Activated CD4-positive, alpha-beta memory T cell treated with anti-CD3 and anti-CD28 coated beads for 36 hours (primary cell): ENCODE results near the gene ABCC1. TPM values are rescaled to one million over a fixed set of nuclear protein-coding genes. Genes with fewer than 3 reads are reported as not detected.

ENCODE experiments used
- CTCF ChIA-PET: fragments of 350-600 bp; sonication (Branson Sonifier 250); formaldehyde crosslinking; loops from one replicate; lab custom pipeline; 2021; ENCODE audit warnings: antibody characterized with exemption, inconsistent platforms; lab: Charles Lee
- POLR2A ChIA-PET: fragments of 350-600 bp; sonication (Branson Sonifier 250); formaldehyde crosslinking; loops from one replicate; lab custom pipeline; 2021; ENCODE audit warnings: antibody characterized with exemption; lab: Charles Lee
- DNase-seq: peaks from one replicate; pipeline ENCODE4 v3.0.0-alpha.2; 2020
- H3K27ac Mint-ChIP-seq: one replicate; pipeline ENCODE4 v1.8.0; 2021; ENCODE audit warnings: mixed read lengths
- H3K27me3 Mint-ChIP-seq: one replicate; pipeline ENCODE4 v1.8.0; 2021; ENCODE audit warnings: mixed read lengths
- H3K36me3 Mint-ChIP-seq: one replicate; pipeline ENCODE4 v1.8.0; 2021; ENCODE audit warnings: mixed read lengths
- H3K4me1 Mint-ChIP-seq: one replicate; pipeline ENCODE4 v1.8.0; 2021; ENCODE audit warnings: low read depth, mixed read lengths
- H3K4me3 Mint-ChIP-seq: one replicate; pipeline ENCODE4 v1.8.0; 2021; ENCODE audit warnings: mild to moderate bottlenecking, mixed read lengths
- H3K9me3 Mint-ChIP-seq: one replicate; pipeline ENCODE4 v1.8.0; 2021; ENCODE audit warnings: mixed read lengths
- intact Hi-C: fragments of 100-400 bp; cut with micrococcal nuclease; formaldehyde crosslinking; loops from one replicate; pipeline ENCODE4 v1.15.1; 2023
- total RNA-seq, 2 experiments: library from RNA; stranded (reverse); gene quantifications; one replicate each; pipeline ENCODE4 v1.2.3, GENCODE V29; 2021

The ABCC1 gene
- total RNA-seq, 2 experiments from 2014 or later: 49.1 to 50.3 TPM

GRCh38 chr16:16045879-16046278 is 96.5 kb downstream of the ABCC1 start:
- H3K9me3 Mint-ChIP-seq: no peaks in the 10 kb centered on the region
- no peaks in the 10 kb centered on the region for H3K27me3 Mint-ChIP-seq
- peaks cover 47% of the 10 kb centered on the region for H3K36me3 Mint-ChIP-seq
- intact Hi-C loops: loop anchor here (10.0 kb wide), 1 partner anchor 79 kb away; no protein-coding TSS in a partner anchor
- CTCF ChIA-PET: interaction anchor here (0.7 to 1.6 kb wide), 9 partner anchors 8 to 273 kb away, joined by 3 to 6 read pairs (median 3); partner anchors contain the start of gene CEP20
- peak overlapping the region; percentile 59 for H3K27ac Mint-ChIP-seq
- no peak overlapping the region for H3K4me3 Mint-ChIP-seq
- peak; percentile 35 for DNase-seq
- H3K4me1 Mint-ChIP-seq: peaks cover 12% of the 10 kb centered on the region
- POLR2A ChIA-PET: no interaction called here

- CTCF ChIA-PET: no interaction called here
Measured at GRCh38 chr16:16047761-16048160, 98.3 kb downstream of the ABCC1 start.

GRCh38 chr16:16048904-16049582 is 99.6 kb downstream of the ABCC1 start:
- Mint-ChIP-seq H3K27ac (no peak overlapping the region), H3K36me3 (peaks cover 39% of the 10 kb centered on the region)

More at GRCh38 chr16:16047761-16048160, 98.3 kb downstream of the ABCC1 start:
- Mint-ChIP-seq H3K4me1 (peaks cover 7% of the 10 kb centered on the region), H3K27me3 (no peaks in the 10 kb centered on the region), H3K4me3 (no peak overlapping the region), H3K36me3 (peaks cover 43% of the 10 kb centered on the region), H3K9me3 (no peaks in the 10 kb centered on the region), H3K27ac (no peak overlapping the region)
- no peak for DNase-seq
- intact Hi-C loops: loop anchor here (10.0 kb wide), 1 partner anchor 77 kb away; no protein-coding TSS in a partner anchor
- POLR2A ChIA-PET: no interaction called here

GRCh38 chr16:16050106-16050505 is 100.7 kb downstream of the ABCC1 start:
- DNase-seq: no peak
- intact Hi-C loops: no loop called here
- Mint-ChIP-seq H3K27me3 (no peaks in the 10 kb centered on the region), H3K36me3 (peaks cover 38% of the 10 kb centered on the region), H3K27ac (no peak overlapping the region), H3K4me1 (peaks cover 7% of the 10 kb centered on the region), H3K4me3 (no peak overlapping the region), H3K9me3 (no peaks in the 10 kb centered on the region)
- CTCF ChIA-PET: no interaction called here
- POLR2A ChIA-PET: interaction anchor here (0.6 kb wide), 2 partner anchors 58 to 286 kb away, joined by 3 read pairs; no protein-coding TSS in a partner anchor

More at GRCh38 chr16:16048904-16049582, 99.6 kb downstream of the ABCC1 start:
- no peak for DNase-seq
- Mint-ChIP-seq H3K9me3 (no peaks in the 10 kb centered on the region), H3K27me3 (no peaks in the 10 kb centered on the region), H3K4me1 (peaks cover 7% of the 10 kb centered on the region), H3K4me3 (no peak overlapping the region)
- POLR2A ChIA-PET: no interaction called here
- intact Hi-C loops: loop anchor here (10.0 kb wide), 1 partner anchor 76 kb away; no protein-coding TSS in a partner anchor
- CTCF ChIA-PET: interaction anchor here (0.6 kb wide), 2 partner anchors 24 to 261 kb away, joined by 3 read pairs; no protein-coding TSS in a partner anchor

- H3K36me3 Mint-ChIP-seq: peaks cover 35% of the 10 kb centered on the region
- no peaks in the 10 kb centered on the region for H3K4me1 Mint-ChIP-seq
- no peaks in the 10 kb centered on the region for H3K9me3 Mint-ChIP-seq
- no peak overlapping the region for H3K4me3 Mint-ChIP-seq
- ChIA-PET CTCF (no interaction called here), POLR2A (interaction anchor here (0.6 kb wide), 2 partner anchors 21 to 160 kb away, joined by 3 read pairs; no protein-coding TSS in a partner anchor)
- DNase-seq: no peak
- H3K27ac Mint-ChIP-seq: no peak overlapping the region
- intact Hi-C loops: no loop called here
- no peaks in the 10 kb centered on the region for H3K27me3 Mint-ChIP-seq
Measured at GRCh38 chr16:16051132-16051531, 101.7 kb downstream of the ABCC1 start.

- no peak for DNase-seq
- CTCF ChIA-PET: no interaction called here
- no peaks in the 10 kb centered on the region for H3K4me1 Mint-ChIP-seq
- POLR2A ChIA-PET: interaction anchor here (1.2 kb wide), 1 partner anchor 10 kb away, joined by 3 read pairs; no protein-coding TSS in a partner anchor
- H3K4me3 Mint-ChIP-seq: no peak overlapping the region
- intact Hi-C loops: no loop called here
- no peaks in the 10 kb centered on the region for H3K27me3 Mint-ChIP-seq
- no peak overlapping the region for H3K27ac Mint-ChIP-seq
- H3K36me3 Mint-ChIP-seq: peaks cover 37% of the 10 kb centered on the region
- no peaks in the 10 kb centered on the region for H3K9me3 Mint-ChIP-seq
Measured at GRCh38 chr16:16052916-16053315, 103.5 kb downstream of the ABCC1 start.

- H3K27me3 Mint-ChIP-seq: no peaks in the 10 kb centered on the region
- peaks cover 27% of the 10 kb centered on the region for H3K36me3 Mint-ChIP-seq
Measured at GRCh38 chr16:16057102-16057501, 107.7 kb downstream of the ABCC1 start.

GRCh38 chr16:16059160-16059559 is 109.7 kb downstream of the ABCC1 start:
- no peak overlapping the region for H3K27ac Mint-ChIP-seq
- H3K9me3 Mint-ChIP-seq: no peaks in the 10 kb centered on the region
- H3K4me1 Mint-ChIP-seq: peaks cover 24% of the 10 kb centered on the region
- no peak overlapping the region for H3K4me3 Mint-ChIP-seq
- ChIA-PET CTCF (no interaction called here), POLR2A (interaction anchor here (0.6 kb wide), 1 partner anchor 64 kb away, joined by 3 read pairs; no protein-coding TSS in a partner anchor)
- H3K27me3 Mint-ChIP-seq: no peaks in the 10 kb centered on the region
- intact Hi-C loops: no loop called here
- no peak for DNase-seq
- H3K36me3 Mint-ChIP-seq: peaks cover 23% of the 10 kb centered on the region

More at GRCh38 chr16:16057102-16057501, 107.7 kb downstream of the ABCC1 start:
- DNase-seq: no peak
- ChIA-PET CTCF (no interaction called here), POLR2A (no interaction called here)
- Mint-ChIP-seq H3K4me1 (peaks cover 19% of the 10 kb centered on the region), H3K9me3 (no peaks in the 10 kb centered on the region), H3K27ac (no peak overlapping the region), H3K4me3 (no peak overlapping the region)
- intact Hi-C loops: no loop called here

- no peak for DNase-seq
- H3K4me3 Mint-ChIP-seq: no peak overlapping the region
- H3K9me3 Mint-ChIP-seq: no peaks in the 10 kb centered on the region
- H3K27ac Mint-ChIP-seq: peak overlapping the region; percentile 1
- CTCF ChIA-PET: no interaction called here
- H3K4me1 Mint-ChIP-seq: peaks cover 24% of the 10 kb centered on the region
- H3K27me3 Mint-ChIP-seq: no peaks in the 10 kb centered on the region
- intact Hi-C loops: no loop called here
- H3K36me3 Mint-ChIP-seq: peaks cover 29% of the 10 kb centered on the region
- POLR2A ChIA-PET: interaction anchor here (0.6 kb wide), 1 partner anchor 80 kb away, joined by 3 read pairs; no protein-coding TSS in a partner anchor
Measured at GRCh38 chr16:16059895-16060590, 110.6 kb downstream of the ABCC1 start.

GRCh38 chr16:16062023-16062937 is 112.9 kb downstream of the ABCC1 start:
- ChIA-PET POLR2A (interaction anchor here (1.4 kb wide), 1 partner anchor 9 kb away, joined by 3 read pairs; no protein-coding TSS in a partner anchor), CTCF (interaction anchor here (0.7 kb wide), 1 partner anchor 367 kb away, joined by 4 read pairs; no protein-coding TSS in a partner anchor)
- DNase-seq: peak; percentile 34
- peaks cover 26% of the 10 kb centered on the region for H3K36me3 Mint-ChIP-seq
- no peaks in the 10 kb centered on the region for H3K27me3 Mint-ChIP-seq
- intact Hi-C loops: no loop called here
- no peaks in the 10 kb centered on the region for H3K9me3 Mint-ChIP-seq
- H3K4me1 Mint-ChIP-seq: peaks cover 24% of the 10 kb centered on the region
- peak overlapping the region; percentile 57 for H3K27ac Mint-ChIP-seq
- no peak overlapping the region for H3K4me3 Mint-ChIP-seq

GRCh38 chr16:16063683-16064082 is 114.3 kb downstream of the ABCC1 start:
- Mint-ChIP-seq H3K4me3 (no peak overlapping the region), H3K27ac (peak overlapping the region; percentile 9), H3K9me3 (no peaks in the 10 kb centered on the region), H3K27me3 (no peaks in the 10 kb centered on the region), H3K36me3 (peaks cover 30% of the 10 kb centered on the region), H3K4me1 (peaks cover 24% of the 10 kb centered on the region)
- DNase-seq: no peak
- CTCF ChIA-PET: no interaction called here
- POLR2A ChIA-PET: interaction anchor here (0.5 to 1.4 kb wide), 2 partner anchors 10 to 1424 kb away, joined by 3 read pairs; no protein-coding TSS in a partner anchor
- intact Hi-C loops: no loop called here
